Progenitor cell of endocrine pancreas (in vitro differentiated cells): Measurements from ENCODE around the gene EPHB4. TPM values are rescaled to one million over a fixed set of nuclear protein-coding genes. Genes with fewer than 3 reads are reported as not detected.
A peak's percentile ranks its signal among the peaks of the same experiment; 100 is the strongest.

ENCODE experiments used
- DNase-seq: peaks from one replicate; pipeline ENCODE4 v3.0.0; 2021; ENCODE audit warnings: low spot score; ENCODE audit not compliant: unreplicated experiment
- H3K27ac Mint-ChIP-seq: 2 replicates; pipeline ENCODE4 v1.8.0; 2021; ENCODE audit warnings: mild to moderate bottlenecking, moderate library complexity, mixed read lengths
- H3K27me3 Mint-ChIP-seq: 2 replicates; pipeline ENCODE4 v1.8.0; 2021; ENCODE audit warnings: mixed read lengths
- H3K36me3 Mint-ChIP-seq: 2 replicates; pipeline ENCODE4 v1.8.0; 2022; ENCODE audit warnings: mixed read lengths; ENCODE audit not compliant: insufficient read depth
- H3K4me1 Mint-ChIP-seq: 2 replicates; pipeline ENCODE4 v1.8.0; 2021; ENCODE audit warnings: low read depth, mixed read lengths
- H3K4me3 Mint-ChIP-seq: 2 replicates; pipeline ENCODE4 v1.8.0; 2021; ENCODE audit warnings: low read depth, mild to moderate bottlenecking, moderate library complexity, mixed read lengths
- H3K9me3 Mint-ChIP-seq: 2 replicates; pipeline ENCODE4 v1.8.0; 2021; ENCODE audit warnings: low read depth, mixed read lengths
- total RNA-seq: library from RNA; stranded (reverse); gene quantifications from 2 replicates; pipeline ENCODE4 v1.2.1, GENCODE V29; 2021
- TF ChIP-seq, protein P1 (sequence below): fragments of 200-600 bp; sonication (generic); IDR thresholded peaks from one replicate; pipeline ENCODE4 v1.5.0; 2021; ENCODE audit warnings: antibody characterized with exemption, mild to moderate bottlenecking; ENCODE audit not compliant: unreplicated experiment

EPHB4 gene
- total RNA-seq, 1 donor from 2014 or later = 164 TPM

DNA sequence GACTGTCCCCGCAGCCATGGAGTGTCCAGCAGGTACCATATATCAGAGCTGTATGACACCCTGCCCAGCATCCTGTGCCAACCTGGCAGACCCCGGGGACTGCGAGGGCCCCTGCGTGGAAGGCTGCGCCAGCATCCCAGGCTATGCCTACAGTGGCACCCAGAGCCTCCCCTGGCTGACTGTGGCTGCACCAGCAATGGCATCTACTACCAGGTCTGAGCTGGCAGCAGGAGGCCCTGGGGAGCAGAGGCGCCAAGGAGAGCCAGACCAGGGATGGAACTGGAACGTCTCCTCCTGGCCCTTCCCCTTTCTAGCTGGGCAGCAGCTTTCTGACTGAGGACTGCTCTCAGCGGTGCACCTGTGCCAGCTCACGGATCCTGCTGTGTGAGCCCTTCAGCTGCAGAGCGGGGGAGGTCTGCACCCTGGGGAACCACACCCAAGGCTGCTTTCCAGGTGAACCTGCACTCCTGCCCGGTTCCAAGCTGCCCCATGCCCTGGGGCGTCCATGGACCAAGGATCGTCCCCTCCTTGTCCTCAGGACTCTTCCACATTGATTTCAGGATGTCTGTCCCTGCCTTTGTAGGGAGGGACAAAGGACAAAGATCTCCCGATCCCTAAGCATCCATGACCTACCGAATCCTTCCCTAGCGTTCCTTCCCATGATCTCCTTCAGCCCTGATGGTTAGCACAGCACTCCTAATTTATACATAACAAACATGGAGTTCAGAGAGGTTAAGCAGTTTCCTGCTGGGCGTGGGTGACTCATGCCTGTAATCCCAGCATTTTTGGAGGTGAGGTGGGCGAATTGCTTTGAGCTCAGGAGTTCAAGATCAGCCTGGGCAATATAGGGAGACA, 33.3 kb downstream of the EPHB4 start:
- no peak overlapping the region for H3K27ac Mint-ChIP-seq
- peaks cover 12% of the 10 kb centered on the region for H3K27me3 Mint-ChIP-seq
- H3K4me1 Mint-ChIP-seq = peaks cover 2% of the 10 kb centered on the region
- no peak for DNase-seq
- H3K9me3 Mint-ChIP-seq = no peaks in the 10 kb centered on the region
- H3K4me3 Mint-ChIP-seq = no peak overlapping the region
- no peaks in the 10 kb centered on the region for H3K36me3 Mint-ChIP-seq
- TF ChIP-seq, protein P1, sequence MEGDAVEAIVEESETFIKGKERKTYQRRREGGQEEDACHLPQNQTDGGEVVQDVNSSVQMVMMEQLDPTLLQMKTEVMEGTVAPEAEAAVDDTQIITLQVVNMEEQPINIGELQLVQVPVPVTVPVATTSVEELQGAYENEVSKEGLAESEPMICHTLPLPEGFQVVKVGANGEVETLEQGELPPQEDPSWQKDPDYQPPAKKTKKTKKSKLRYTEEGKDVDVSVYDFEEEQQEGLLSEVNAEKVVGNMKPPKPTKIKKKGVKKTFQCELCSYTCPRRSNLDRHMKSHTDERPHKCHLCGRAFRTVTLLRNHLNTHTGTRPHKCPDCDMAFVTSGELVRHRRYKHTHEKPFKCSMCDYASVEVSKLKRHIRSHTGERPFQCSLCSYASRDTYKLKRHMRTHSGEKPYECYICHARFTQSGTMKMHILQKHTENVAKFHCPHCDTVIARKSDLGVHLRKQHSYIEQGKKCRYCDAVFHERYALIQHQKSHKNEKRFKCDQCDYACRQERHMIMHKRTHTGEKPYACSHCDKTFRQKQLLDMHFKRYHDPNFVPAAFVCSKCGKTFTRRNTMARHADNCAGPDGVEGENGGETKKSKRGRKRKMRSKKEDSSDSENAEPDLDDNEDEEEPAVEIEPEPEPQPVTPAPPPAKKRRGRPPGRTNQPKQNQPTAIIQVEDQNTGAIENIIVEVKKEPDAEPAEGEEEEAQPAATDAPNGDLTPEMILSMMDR = no peak

DNA sequence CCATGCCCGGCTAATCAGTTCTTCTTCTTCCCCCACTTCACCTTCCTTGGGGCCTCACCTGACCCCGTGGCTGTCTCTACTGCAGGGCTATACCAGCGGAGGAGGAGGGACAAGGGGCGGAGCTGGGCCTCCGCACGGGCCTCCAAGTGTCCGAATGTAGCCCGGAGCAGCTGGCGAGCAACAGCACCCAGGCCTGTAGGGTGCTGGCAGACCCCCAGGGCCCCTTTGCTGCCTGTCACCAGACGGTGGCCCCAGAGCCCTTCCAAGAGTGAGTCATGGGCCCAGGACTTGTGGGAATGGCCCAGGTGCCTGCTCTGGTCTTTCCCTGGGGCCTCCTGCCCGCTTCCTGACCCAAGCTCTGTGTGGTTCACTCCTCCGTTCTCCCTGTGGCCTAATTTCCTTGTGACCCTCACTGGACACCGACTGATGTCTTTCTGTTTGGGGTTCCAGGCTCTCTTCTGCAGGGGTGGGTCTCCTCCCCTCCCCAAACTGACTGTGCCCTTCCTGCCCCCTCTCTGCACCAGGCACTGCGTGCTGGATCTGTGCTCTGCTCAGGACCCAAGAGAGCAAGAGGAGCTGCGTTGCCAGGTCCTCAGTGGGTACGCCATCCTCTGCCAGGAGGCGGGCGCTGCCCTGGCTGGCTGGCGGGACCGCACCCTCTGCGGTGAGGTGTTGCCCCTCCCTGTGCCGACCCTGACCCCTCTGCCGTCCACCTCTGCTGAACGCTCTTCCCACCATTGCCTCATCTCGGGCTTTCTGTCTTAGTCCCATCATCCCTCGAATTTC, 35.2 kb downstream of the EPHB4 start:
- Mint-ChIP-seq H3K36me3 (no peaks in the 10 kb centered on the region), H3K4me1 (no peaks in the 10 kb centered on the region), H3K9me3 (no peaks in the 10 kb centered on the region), H3K27me3 (peaks cover 12% of the 10 kb centered on the region), H3K27ac (peak overlapping the region; percentile 56), H3K4me3 (no peak overlapping the region)
- DNase-seq = no peak
- TF ChIP-seq, protein P1 = no peak

DNA sequence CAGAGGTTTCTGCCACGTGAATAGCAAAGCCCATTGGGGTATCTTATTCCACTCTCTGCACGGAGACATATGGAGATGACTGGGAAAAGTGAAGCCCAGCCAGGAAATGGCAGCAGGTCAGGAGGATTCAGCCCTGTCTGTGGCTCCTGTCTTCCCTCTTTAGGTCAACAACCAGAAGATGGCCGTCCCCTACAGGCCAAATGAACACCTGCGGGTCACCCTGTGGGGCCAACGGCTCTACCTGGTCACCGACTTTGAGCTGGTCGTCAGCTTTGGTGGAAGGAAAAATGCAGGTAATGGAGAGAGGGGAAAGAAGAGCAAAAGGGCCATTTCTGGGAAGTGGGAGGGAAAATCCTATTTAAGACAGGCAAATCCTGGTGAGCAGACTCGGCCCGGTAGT, 38.3 kb downstream of the EPHB4 start:
- Mint-ChIP-seq H3K27me3 (peaks cover 6% of the 10 kb centered on the region), H3K9me3 (peaks cover 4% of the 10 kb centered on the region), H3K36me3 (no peaks in the 10 kb centered on the region), H3K4me3 (no peak overlapping the region), H3K4me1 (no peaks in the 10 kb centered on the region), H3K27ac (no peak overlapping the region)
- DNase-seq = no peak
- TF ChIP-seq, protein P1 = peak; percentile 35

DNA sequence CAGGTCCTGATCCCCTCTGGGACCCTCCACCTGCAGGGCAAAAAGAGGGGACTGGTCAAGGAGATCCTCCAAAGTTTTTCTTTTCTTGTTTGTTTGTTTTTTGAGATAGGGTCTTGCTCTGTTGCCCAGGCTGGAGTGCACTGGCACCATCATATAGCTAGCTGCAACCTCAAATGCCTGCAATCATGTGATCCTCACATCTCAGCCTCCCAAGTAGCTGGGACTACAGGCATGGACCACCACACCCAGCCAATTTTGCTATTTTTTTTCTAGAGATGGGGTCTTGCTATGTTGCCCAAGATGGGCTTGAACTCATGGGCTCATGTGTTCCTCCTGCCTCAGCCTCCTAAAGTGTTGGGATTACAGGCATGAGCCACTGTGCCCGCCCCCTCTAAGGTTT, 41.0 kb downstream of the EPHB4 start:
- no peak for DNase-seq
- Mint-ChIP-seq H3K27ac (no peak overlapping the region), H3K4me3 (no peak overlapping the region), H3K27me3 (peaks cover 6% of the 10 kb centered on the region), H3K36me3 (no peaks in the 10 kb centered on the region), H3K4me1 (no peaks in the 10 kb centered on the region), H3K9me3 (peaks cover 8% of the 10 kb centered on the region)
- TF ChIP-seq, protein P1 = no peak

DNA sequence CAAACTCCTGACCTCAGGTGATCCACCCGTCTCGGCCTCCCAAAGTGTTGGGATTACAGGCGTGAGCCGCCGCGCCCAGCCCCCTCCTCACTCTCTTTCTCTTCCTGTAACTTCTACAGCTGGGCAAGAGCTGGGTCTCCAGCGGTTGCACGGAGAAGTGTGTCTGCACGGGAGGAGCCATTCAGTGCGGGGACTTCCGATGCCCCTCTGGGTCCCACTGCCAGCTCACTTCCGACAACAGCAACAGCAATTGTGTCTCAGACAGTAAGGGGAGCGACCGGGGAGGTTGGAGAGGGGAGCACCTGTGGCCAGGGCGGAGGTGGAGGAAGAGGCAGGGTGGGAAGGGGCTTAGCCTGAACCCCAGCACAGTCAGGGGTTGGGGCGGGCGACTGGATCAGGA, 41.4 kb downstream of the EPHB4 start:
- H3K4me1 Mint-ChIP-seq = no peaks in the 10 kb centered on the region
- no peak overlapping the region for H3K4me3 Mint-ChIP-seq
- H3K27me3 Mint-ChIP-seq = peaks cover 6% of the 10 kb centered on the region
- DNase-seq = no peak
- H3K27ac Mint-ChIP-seq = no peak overlapping the region
- H3K9me3 Mint-ChIP-seq = peaks cover 8% of the 10 kb centered on the region
- TF ChIP-seq, protein P1 = no peak
- no peaks in the 10 kb centered on the region for H3K36me3 Mint-ChIP-seq
